DND-41 (cell line): ENCODE results near the gene MTM1.

Experiments used
- EZH2 ChIP-seq: IDR thresholded peaks from 3 replicates; pipeline ENCODE4 v1.6.1; 2012; ENCODE audit warnings: borderline replicate concordance, low read depth, mild to moderate bottlenecking, moderate library complexity, low read length, inconsistent platforms; ENCODE audit not compliant: severe bottlenecking
- TF ChIP-seq, protein P1 (sequence below): IDR thresholded peaks from 2 replicates; pipeline ENCODE4 v1.5.1; 2012; ENCODE audit warnings: borderline replicate concordance, low read length, moderate library complexity, mild to moderate bottlenecking; ENCODE audit not compliant: poor library complexity, severe bottlenecking; ENCODE audit errors: extremely low read depth

DNA sequence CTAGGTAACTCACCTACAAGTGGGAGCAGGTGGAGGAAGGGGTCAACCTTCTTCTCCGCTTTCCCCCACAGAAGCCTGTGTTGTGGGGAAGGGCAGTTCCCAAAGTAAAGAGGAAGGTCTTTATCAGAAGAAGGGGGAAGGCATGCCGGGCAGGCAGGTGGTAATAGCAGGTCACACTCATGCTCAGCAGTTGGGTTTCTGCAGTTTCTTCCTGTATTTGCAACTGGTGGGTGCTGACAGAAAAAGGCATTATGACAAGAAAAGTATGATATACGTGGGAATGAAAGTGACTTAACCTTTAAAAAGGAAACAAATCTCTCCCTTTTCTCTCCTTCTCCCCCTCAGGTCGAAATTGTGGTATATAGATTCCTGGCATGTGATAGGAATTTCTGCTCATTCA is 128.4 kb downstream of the MTM1 start:
- TF ChIP-seq, protein P1, sequence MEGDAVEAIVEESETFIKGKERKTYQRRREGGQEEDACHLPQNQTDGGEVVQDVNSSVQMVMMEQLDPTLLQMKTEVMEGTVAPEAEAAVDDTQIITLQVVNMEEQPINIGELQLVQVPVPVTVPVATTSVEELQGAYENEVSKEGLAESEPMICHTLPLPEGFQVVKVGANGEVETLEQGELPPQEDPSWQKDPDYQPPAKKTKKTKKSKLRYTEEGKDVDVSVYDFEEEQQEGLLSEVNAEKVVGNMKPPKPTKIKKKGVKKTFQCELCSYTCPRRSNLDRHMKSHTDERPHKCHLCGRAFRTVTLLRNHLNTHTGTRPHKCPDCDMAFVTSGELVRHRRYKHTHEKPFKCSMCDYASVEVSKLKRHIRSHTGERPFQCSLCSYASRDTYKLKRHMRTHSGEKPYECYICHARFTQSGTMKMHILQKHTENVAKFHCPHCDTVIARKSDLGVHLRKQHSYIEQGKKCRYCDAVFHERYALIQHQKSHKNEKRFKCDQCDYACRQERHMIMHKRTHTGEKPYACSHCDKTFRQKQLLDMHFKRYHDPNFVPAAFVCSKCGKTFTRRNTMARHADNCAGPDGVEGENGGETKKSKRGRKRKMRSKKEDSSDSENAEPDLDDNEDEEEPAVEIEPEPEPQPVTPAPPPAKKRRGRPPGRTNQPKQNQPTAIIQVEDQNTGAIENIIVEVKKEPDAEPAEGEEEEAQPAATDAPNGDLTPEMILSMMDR, result no peak
- TF ChIP-seq EZH2, result no peak
